SK-N-SH treated with all-trans-retinoic acid at 6 μM for 48 hours (cell line): ENCODE results near the gene SOX5.
"Not testable (repeated sequence)": the region's sequence is repeated elsewhere in the genome, so short reads cannot be mapped to it uniquely, and the experiment has no call there.

Source experiments
- CSDC2 ChIP-seq: fragments of 250-450 bp; sonication (Bioruptor Pico); IDR thresholded peaks from 2 replicates; pipeline ENCODE4 v1.5.0; 2020; ENCODE audit warnings: mild to moderate bottlenecking, moderate library complexity
- TCF4 ChIP-seq: fragments of 250-450 bp; sonication (Bioruptor Pico); IDR thresholded peaks from 2 replicates; pipeline ENCODE4 v1.8.0; 2021; ENCODE audit warnings: mild to moderate bottlenecking, moderate library complexity, borderline replicate concordance
- TOX ChIP-seq: fragments of 250-450 bp; sonication (Bioruptor Pico); IDR thresholded peaks from 2 replicates; pipeline ENCODE4 v1.8.0; 2021; ENCODE audit warnings: mild to moderate bottlenecking, moderate library complexity, borderline replicate concordance

DNA sequence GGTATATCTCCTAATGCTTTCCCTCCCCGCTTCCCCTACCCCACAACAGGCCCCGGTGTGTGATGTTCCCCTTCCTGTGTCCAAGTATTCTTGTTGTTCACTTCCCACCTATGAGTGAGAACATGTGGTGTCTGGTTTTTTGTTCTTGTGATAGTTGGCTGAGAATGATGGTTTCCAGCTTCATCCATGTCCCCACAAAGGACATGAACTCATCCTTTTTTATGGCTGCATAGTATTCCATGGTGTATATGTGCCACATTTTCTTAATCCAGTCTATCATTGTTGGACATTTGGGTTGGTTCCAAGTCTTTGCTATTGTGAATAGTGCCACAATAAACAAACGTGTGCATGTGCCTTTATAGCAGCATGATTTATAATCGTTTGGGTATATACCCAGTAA, 239.1 kb downstream of the SOX5 start:
- not testable (repeated sequence) for TF ChIP-seq CSDC2 (CRISPR knock-in tag); TCF4; TOX
